T follicular helper cell (primary cell): Measurements from ENCODE around the gene IER3.

Experiments used
- DNase-seq: peaks from one replicate; pipeline ENCODE4 v3.0.0-alpha.2; 2020; ENCODE audit warnings: low read depth

The IER3 gene

DNA sequence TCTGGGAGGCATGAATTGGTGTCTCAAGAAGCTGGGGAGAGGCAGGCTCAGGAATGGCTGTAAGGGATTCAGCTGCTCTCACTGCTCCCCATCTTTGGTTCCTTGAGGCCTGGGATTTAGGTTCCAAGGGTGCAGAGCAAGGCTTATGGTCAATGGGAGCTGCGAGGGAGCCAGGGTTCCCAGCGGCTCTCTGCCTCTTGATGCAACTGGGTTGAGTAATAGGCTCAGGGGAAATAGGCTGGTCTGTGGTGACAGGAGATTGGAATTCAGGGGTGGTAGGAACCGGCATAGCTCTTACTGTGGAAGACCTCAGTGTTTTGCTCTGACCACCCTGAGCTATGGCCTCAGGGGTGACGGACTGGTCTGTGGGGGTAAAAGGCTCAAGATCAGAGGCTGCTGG is 40.5 kb downstream of the IER3 start:
- DNase-seq, result no peak

DNA sequence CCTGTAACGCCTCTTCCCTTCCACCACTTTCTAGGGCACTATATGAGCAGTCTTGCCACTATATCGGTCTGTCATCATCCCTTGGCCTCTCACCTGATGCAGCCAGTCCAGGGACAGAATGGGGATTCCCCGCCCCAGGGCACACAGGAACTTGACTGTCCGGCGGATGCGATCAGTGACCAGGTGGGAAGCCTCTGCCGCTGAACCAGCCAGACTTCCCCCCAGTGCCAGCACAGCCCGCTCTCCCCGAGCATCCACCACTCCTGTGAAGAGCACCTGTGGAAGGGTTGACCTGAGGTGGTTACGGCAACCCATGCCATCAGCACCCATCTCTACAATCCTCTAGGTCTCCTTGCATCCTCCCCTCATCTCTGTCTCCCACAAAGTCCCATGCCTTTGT is 41.3 kb downstream of the IER3 start:
- no peak for DNase-seq

DNA sequence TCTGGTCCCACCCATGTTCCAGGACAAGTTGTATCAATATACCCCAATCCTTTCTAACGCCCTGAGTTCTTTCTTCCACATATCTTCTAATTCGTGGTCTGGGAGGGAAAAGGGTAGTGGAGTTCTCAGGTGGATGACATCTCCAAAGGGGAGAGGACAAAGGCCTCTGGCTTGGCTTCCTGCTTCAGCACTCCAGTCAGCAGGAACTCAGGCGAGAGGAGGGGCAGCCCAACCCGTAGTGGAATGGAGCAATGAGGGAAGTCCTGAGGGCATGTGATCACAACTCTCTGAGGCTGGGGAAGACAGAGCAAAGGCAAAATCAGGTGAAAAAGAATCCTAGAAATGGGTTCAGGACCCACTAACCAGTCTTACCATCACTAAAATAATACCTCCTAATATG is 44.0 kb downstream of the IER3 start:
- DNase-seq, result no peak

DNA sequence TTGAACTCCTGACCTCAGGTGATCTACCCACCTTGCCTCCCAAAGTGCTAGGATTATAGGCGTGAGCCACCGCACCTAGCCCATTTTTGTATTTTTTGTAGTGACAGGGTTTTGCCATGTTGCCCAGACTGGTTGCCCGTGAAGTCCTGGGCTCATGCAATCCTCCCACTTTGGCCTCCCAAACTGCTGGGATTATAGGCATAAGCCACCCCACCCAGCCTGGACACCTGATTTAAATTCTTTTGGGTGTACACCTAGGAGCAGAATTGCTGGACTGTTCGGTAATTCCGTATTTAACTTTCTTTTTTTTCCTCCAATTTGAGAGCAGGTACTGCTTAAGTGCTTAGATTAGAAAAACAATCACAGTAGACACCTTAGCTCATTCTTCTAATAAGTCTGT is 47.9 kb downstream of the IER3 start:
- DNase-seq, result no peak
